H9 (cell line): Measurements from ENCODE around the gene CPT1A. TPM values are rescaled to one million over a fixed set of nuclear protein-coding genes. Genes with fewer than 3 reads are reported as not detected.

Source experiments
- DNase-seq: peaks from one replicate; pipeline ENCODE4 v3.0.0-alpha.2; 2017
- H2AFZ ChIP-seq: one replicate; pipeline ENCODE4 v1.6.1; 2013; ENCODE audit warnings: mild to moderate bottlenecking, low read length, control low read depth, moderate library complexity
- H2AK5ac ChIP-seq: 2 replicates; pipeline ENCODE4 v1.6.1; 2013; ENCODE audit warnings: low read length, control low read depth, mixed read lengths; ENCODE audit not compliant: insufficient read length
- H2BK120ac ChIP-seq: one replicate; pipeline ENCODE4 v1.6.1; 2013; ENCODE audit warnings: low read depth, mild to moderate bottlenecking, low read length, control low read depth, inconsistent platforms; ENCODE audit not compliant: poor library complexity, severe bottlenecking
- H2BK12ac ChIP-seq: 2 replicates; pipeline ENCODE4 v1.6.1; 2013; ENCODE audit warnings: low read length, control low read depth, mixed read lengths, low read depth; ENCODE audit not compliant: insufficient read length
- H2BK15ac ChIP-seq: 2 replicates; pipeline ENCODE4 v1.6.1; 2013; ENCODE audit warnings: low read depth, low read length, control low read depth
- H2BK20ac ChIP-seq: one replicate; pipeline ENCODE4 v1.6.1; 2013; ENCODE audit warnings: low read depth, mild to moderate bottlenecking, low read length, control low read depth, inconsistent platforms; ENCODE audit not compliant: poor library complexity, severe bottlenecking
- H2BK5ac ChIP-seq: 2 replicates; pipeline ENCODE4 v1.6.1; 2013; ENCODE audit warnings: low read length, control low read depth, mixed read lengths; ENCODE audit not compliant: insufficient read length
- H3K14ac ChIP-seq: 2 replicates; pipeline ENCODE4 v1.6.1; 2013; ENCODE audit warnings: low read length, control low read depth; ENCODE audit not compliant: insufficient read depth
- H3K18ac ChIP-seq: 2 replicates; pipeline ENCODE4 v1.6.1; 2013; ENCODE audit warnings: low read depth, mild to moderate bottlenecking, mixed read lengths, low read length, control low read depth; ENCODE audit not compliant: insufficient read length
- H3K23ac ChIP-seq: 2 replicates; pipeline ENCODE4 v1.6.1; 2013; ENCODE audit warnings: low read length, control low read depth, mixed read lengths, low read depth; ENCODE audit not compliant: insufficient read length
- H3K23me2 ChIP-seq: 2 replicates; pipeline ENCODE4 v1.6.1; 2013; ENCODE audit warnings: low read depth, mild to moderate bottlenecking, mixed read lengths, low read length, control low read depth; ENCODE audit not compliant: insufficient read length, poor library complexity, severe bottlenecking
- H3K27ac ChIP-seq: 2 replicates; pipeline ENCODE4 v1.5.1; 2013; ENCODE audit warnings: low read length, control low read depth, mixed read lengths, low read depth; ENCODE audit not compliant: insufficient read length
- H3K27me3 ChIP-seq: 2 replicates; pipeline ENCODE4 v1.6.1; 2013; ENCODE audit warnings: low read length, control low read depth, inconsistent platforms; ENCODE audit not compliant: insufficient read depth
- H3K4ac ChIP-seq: 2 replicates; pipeline ENCODE4 v1.6.1; 2013; ENCODE audit warnings: low read depth, mild to moderate bottlenecking, control low read depth, inconsistent platforms, low read length, moderate library complexity
- H3K4me1 ChIP-seq: 2 replicates; pipeline ENCODE4 v1.6.1; 2013; ENCODE audit warnings: low read length, control low read depth, inconsistent platforms; ENCODE audit not compliant: insufficient read depth
- H3K4me2 ChIP-seq: 2 replicates; pipeline ENCODE4 v1.6.1; 2013; ENCODE audit warnings: low read length, control low read depth, mixed read lengths; ENCODE audit not compliant: insufficient read length, insufficient read depth
- H3K56ac ChIP-seq: 2 replicates; pipeline ENCODE4 v1.6.1; 2013; ENCODE audit warnings: low read depth, mild to moderate bottlenecking, mixed read lengths, low read length, control low read depth; ENCODE audit not compliant: insufficient read length
- H3K79me1 ChIP-seq: 2 replicates; pipeline ENCODE4 v1.6.1; 2013; ENCODE audit warnings: low read depth, mild to moderate bottlenecking, moderate library complexity, low read length, control low read depth, inconsistent platforms; ENCODE audit not compliant: insufficient read depth, poor library complexity, severe bottlenecking
- H3K79me2 ChIP-seq: 2 replicates; pipeline ENCODE4 v1.6.1; 2013; ENCODE audit warnings: low read length, control low read depth, inconsistent platforms; ENCODE audit not compliant: insufficient read depth
- H3K9ac ChIP-seq: 2 replicates; pipeline ENCODE4 v1.6.1; 2013; ENCODE audit warnings: low read length, control low read depth, mixed read lengths; ENCODE audit not compliant: insufficient read length; ENCODE audit errors: extremely low read depth
- H3K9me3 ChIP-seq: one replicate; pipeline ENCODE4 v1.6.1; 2013; ENCODE audit warnings: low read depth, low read length, inconsistent platforms; ENCODE audit not compliant: control insufficient read depth
- H3T11ph ChIP-seq: one replicate; pipeline ENCODE4 v1.6.1; 2013; ENCODE audit warnings: mild to moderate bottlenecking, low read length, control low read depth, inconsistent platforms
- H4K20me1 ChIP-seq: one replicate; pipeline ENCODE4 v1.6.1; 2013; ENCODE audit not compliant: control insufficient read depth, insufficient read length, insufficient read depth
- H4K5ac ChIP-seq: 2 replicates; pipeline ENCODE4 v1.6.1; 2013; ENCODE audit warnings: low read depth, mild to moderate bottlenecking, mixed read lengths, low read length, control low read depth; ENCODE audit not compliant: insufficient read length
- H4K8ac ChIP-seq: replicated peaks from 2 replicates; pipeline ENCODE4 v1.6.1; 2013; ENCODE audit warnings: low read length, control low read depth, mixed read lengths, low read depth; ENCODE audit not compliant: insufficient read length
- H4K91ac ChIP-seq: 2 replicates; pipeline ENCODE4 v1.6.1; 2013; ENCODE audit warnings: low read depth, mild to moderate bottlenecking, moderate library complexity, mixed read lengths, low read length, control low read depth; ENCODE audit not compliant: insufficient read length
- H3K27ac Mint-ChIP-seq, 3 experiments: 2 replicates in 2 of 3; 3 replicates in 1 of 3; pipeline ENCODE4 v1.8.0; 2020 to 2021; ENCODE audit warnings: mixed read lengths in 3 of 3, mild to moderate bottlenecking in 1 of 3, moderate library complexity in 1 of 3
- H3K27me3 Mint-ChIP-seq: 2 replicates; pipeline ENCODE4 v1.8.0; 2021; ENCODE audit warnings: low read depth, mild to moderate bottlenecking, moderate library complexity, mixed read lengths
- H3K36me3 Mint-ChIP-seq, 3 experiments: 2 replicates in 2 of 3; 3 replicates in 1 of 3; pipeline ENCODE4 v1.8.0; 2020 to 2021; ENCODE audit warnings: low read depth in 3 of 3, mixed read lengths in 3 of 3; ENCODE audit not compliant: insufficient read depth in 1 of 3
- H3K4me1 Mint-ChIP-seq, 2 experiments: 2 replicates each; pipeline ENCODE4 v1.8.0; 2020; ENCODE audit warnings: mixed read lengths in 2 of 2
- H3K4me3 Mint-ChIP-seq, 2 experiments: 2 replicates in 1 of 2; 3 replicates in 1 of 2; pipeline ENCODE4 v1.8.0; 2020 to 2021; ENCODE audit warnings: mild to moderate bottlenecking in 2 of 2, mixed read lengths in 2 of 2, moderate library complexity in 1 of 2
- H3K9me3 Mint-ChIP-seq, 2 experiments: 2 replicates in 1 of 2; 3 replicates in 1 of 2; pipeline ENCODE4 v1.8.0; 2020; ENCODE audit warnings: mild to moderate bottlenecking in 2 of 2, mixed read lengths in 2 of 2, moderate library complexity in 1 of 2
- WGBS: extraction: QIAGEN DNeasy Blood & Tissue Kit; methylation state at CpG from one replicate; pipeline ENCODE4 v1.1.7; 2013; ENCODE audit warnings: missing lambda C conversion rate, low lambda C conversion rate, mixed read lengths; ENCODE audit not compliant: insufficient read length; ENCODE audit errors: extremely low coverage; 5-methylcytosine and 5-hydroxymethylcytosine counted together
- total RNA-seq: library from RNA; stranded (reverse); gene quantifications from 2 replicates; pipeline ENCODE4 v1.2.1, GENCODE V29; 2021
- TF ChIP-seq, protein P1 (sequence below): fragments of 200-600 bp; sonication (generic); conservative IDR thresholded peaks from 3 replicates; pipeline ENCODE4 v1.8.0; 2021; ENCODE audit warnings: antibody characterized with exemption, mild to moderate bottlenecking

CPT1A gene
- total RNA-seq, 1 experiment from 2014 or later = 7.5 TPM

DNA sequence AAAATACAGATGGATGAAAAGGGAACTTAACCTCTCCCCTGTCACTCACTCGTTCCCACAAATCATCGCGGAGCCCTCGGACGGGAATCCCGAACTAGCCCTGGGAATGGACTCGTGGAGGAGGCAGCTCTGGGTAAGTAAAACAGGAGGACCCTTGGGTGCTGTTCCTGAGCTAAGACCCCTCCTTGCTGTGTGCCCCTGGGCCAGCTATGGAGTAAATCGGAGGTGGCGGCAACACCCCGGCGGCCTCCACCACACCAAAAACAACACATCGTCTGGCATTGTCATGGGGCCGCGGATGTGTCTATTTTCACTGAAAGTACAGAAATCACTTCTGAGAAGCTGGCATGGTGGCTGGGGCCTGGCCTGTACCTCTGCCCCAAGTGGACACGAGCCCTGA is 12.1 kb downstream of the CPT1A start:
- no peak overlapping the region for H3K27ac ChIP-seq
- no peaks in the 10 kb centered on the region for H3K27me3 ChIP-seq
- no peaks in the 10 kb centered on the region for H3K9me3 ChIP-seq
- no peak overlapping the region for H2BK20ac ChIP-seq
- H3K79me1 ChIP-seq = no peaks in the 10 kb centered on the region
- no peak overlapping the region for H3T11ph ChIP-seq
- H2BK5ac ChIP-seq = no peak overlapping the region
- no peak overlapping the region for H4K8ac ChIP-seq
- Mint-ChIP-seq H3K4me3 (no peak overlapping the region; a peak in 1 of 5 replicates), H3K4me1 (peaks cover 30 to 31% of the 10 kb centered on the region in 2 experiments), H3K27me3 (peaks cover 4% of the 10 kb centered on the region; the same call in 1 of the 2 replicates), H3K27ac (no peak overlapping the region), H3K36me3 (no peaks in the 10 kb centered on the region), H3K9me3 (no peaks in the 10 kb centered on the region)
- H2BK15ac ChIP-seq = no peak overlapping the region
- no peak overlapping the region for H3K4ac ChIP-seq
- H3K23ac ChIP-seq = no peak overlapping the region
- no peaks in the 10 kb centered on the region for H4K20me1 ChIP-seq
- H3K14ac ChIP-seq = no peak overlapping the region
- no peaks in the 10 kb centered on the region for H3K79me2 ChIP-seq
- H2BK12ac ChIP-seq = no peak overlapping the region
- no peak for DNase-seq
- no peak overlapping the region for H4K5ac ChIP-seq
- no peak overlapping the region for H3K56ac ChIP-seq
- peaks cover 5% of the 10 kb centered on the region; the same call in 1 of the 2 replicates for H3K4me1 ChIP-seq
- no CpG with 5 or more reads among the region's 15 CpGs for WGBS
- no peaks in the 10 kb centered on the region for H3K23me2 ChIP-seq
- no peak overlapping the region for H2AFZ ChIP-seq
- no peak overlapping the region for H4K91ac ChIP-seq
- H3K9ac ChIP-seq = no peak overlapping the region
- no peak overlapping the region for H3K18ac ChIP-seq
- TF ChIP-seq, protein P1, sequence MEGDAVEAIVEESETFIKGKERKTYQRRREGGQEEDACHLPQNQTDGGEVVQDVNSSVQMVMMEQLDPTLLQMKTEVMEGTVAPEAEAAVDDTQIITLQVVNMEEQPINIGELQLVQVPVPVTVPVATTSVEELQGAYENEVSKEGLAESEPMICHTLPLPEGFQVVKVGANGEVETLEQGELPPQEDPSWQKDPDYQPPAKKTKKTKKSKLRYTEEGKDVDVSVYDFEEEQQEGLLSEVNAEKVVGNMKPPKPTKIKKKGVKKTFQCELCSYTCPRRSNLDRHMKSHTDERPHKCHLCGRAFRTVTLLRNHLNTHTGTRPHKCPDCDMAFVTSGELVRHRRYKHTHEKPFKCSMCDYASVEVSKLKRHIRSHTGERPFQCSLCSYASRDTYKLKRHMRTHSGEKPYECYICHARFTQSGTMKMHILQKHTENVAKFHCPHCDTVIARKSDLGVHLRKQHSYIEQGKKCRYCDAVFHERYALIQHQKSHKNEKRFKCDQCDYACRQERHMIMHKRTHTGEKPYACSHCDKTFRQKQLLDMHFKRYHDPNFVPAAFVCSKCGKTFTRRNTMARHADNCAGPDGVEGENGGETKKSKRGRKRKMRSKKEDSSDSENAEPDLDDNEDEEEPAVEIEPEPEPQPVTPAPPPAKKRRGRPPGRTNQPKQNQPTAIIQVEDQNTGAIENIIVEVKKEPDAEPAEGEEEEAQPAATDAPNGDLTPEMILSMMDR = no peak
- H2AK5ac ChIP-seq = no peak overlapping the region
- H3K4me2 ChIP-seq = no peak overlapping the region
- H2BK120ac ChIP-seq = no peak overlapping the region
